Cerebellar cortex (tissue), 1 donor: ENCODE data around the gene PUS1.

Experiments used
- DNase-seq: peaks from one replicate; pipeline ENCODE4 v3.0.0-alpha.2; 2015; ENCODE audit warnings: low spot score

PUS1 gene

GRCh38 chr12:131902332-131903241 lies 26.5 kb upstream of the PUS1 start:
- DNase-seq = no peak

GRCh38 chr12:131903270-131904255 lies 25.5 kb upstream of the PUS1 start:
- DNase-seq = no peak

GRCh38 chr12:131904346-131904745 lies 24.7 kb upstream of the PUS1 start:
- DNase-seq = no peak

- no peak for DNase-seq
These were observed 23.9 kb upstream of the PUS1 start for GRCh38 chr12:131905081-131905629.

- peak; percentile 69 for DNase-seq
These were observed 23.4 kb upstream of the PUS1 start for GRCh38 chr12:131905630-131906091.

- no peak for DNase-seq
These were observed 21.5 kb upstream of the PUS1 start for GRCh38 chr12:131907379-131908091.

- DNase-seq = no peak
These were observed 20.7 kb upstream of the PUS1 start for GRCh38 chr12:131908092-131909080.

DNA sequence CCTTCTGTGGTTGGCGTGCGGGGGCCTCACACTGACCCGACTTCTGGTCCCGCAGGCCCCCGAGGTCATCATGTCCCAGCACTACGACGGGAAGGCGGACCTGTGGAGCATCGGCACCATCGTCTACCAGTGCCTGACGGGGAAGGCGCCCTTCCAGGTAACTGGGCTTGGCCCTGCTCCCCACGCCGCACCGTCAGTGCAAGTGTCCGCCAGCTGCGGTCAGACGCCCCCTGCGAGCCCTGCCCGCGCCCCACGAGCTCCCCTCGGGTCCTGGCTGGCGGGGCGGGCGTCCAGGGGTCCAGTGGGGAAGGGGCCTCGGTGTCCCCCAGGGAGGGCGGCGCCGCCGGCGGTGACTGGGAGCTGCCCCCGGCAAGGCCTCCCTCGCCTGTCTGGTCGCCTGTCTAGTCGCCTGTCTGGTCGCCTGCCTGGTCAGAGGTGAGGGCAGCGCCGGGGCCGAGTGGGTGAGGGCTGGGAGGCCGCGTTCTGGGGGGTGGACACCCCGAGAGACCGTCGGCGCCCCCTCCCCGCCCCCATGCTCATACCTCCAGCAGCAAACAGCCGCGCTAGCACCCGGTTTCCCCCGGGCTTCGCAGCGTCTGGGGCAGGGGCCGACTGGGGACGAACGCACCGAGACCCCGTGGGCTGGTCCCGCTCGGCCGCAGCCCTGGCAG lies 19.9 kb upstream of the PUS1 start:
- no peak for DNase-seq

DNA sequence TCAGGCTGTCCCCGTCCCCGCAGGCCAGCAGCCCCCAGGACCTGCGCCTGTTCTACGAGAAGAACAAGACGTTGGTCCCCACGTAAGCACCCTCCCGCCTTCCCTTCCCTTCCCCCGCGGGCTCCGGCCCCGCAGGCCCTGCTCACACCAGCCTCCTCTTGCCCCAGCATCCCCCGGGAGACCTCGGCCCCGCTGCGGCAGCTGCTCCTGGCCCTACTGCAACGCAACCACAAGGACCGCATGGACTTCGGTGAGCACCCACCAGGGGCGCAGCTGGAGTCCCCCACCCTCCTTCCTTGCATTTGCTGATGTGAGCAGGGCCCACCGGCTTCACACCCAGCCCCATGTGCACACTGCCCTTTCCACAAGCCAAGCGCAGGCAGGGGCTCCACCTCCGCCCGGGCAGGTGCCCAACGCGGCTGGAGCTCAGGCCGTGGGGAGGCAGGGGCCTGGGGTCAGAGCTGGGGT lies 19.3 kb upstream of the PUS1 start:
- no peak for DNase-seq

GRCh38 chr12:131910302-131911027 lies 18.6 kb upstream of the PUS1 start:
- no peak for DNase-seq

- DNase-seq = no peak
These were observed 17.9 kb upstream of the PUS1 start for GRCh38 chr12:131911028-131911650.

- DNase-seq = no peak
These were observed 17.1 kb upstream of the PUS1 start for GRCh38 chr12:131911851-131912477.

GRCh38 chr12:131912518-131913274 lies 16.4 kb upstream of the PUS1 start:
- DNase-seq = peak; percentile 62

DNA sequence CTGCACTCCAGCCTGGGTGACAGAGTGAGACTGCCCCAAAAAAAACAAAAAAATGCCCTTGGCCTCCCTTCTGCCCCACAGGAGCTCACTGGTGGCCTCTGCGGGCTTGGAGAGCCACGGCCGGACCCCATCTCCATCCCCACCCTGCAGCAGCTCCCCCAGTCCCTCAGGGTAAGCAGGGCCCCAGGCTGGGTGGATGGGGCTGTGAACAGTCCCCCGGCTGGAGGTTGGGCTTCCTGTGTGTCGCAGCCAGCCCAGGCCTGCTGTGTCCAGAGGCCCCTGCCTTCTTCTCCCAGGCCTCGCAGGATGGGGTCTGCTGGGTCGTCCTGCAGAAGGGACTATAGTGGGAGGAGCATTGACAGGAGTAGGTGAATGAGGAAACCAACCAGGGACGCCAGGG lies 15.4 kb upstream of the PUS1 start:
- no peak for DNase-seq

GRCh38 chr12:131914179-131914702 lies 14.8 kb upstream of the PUS1 start:
- no peak for DNase-seq

DNA sequence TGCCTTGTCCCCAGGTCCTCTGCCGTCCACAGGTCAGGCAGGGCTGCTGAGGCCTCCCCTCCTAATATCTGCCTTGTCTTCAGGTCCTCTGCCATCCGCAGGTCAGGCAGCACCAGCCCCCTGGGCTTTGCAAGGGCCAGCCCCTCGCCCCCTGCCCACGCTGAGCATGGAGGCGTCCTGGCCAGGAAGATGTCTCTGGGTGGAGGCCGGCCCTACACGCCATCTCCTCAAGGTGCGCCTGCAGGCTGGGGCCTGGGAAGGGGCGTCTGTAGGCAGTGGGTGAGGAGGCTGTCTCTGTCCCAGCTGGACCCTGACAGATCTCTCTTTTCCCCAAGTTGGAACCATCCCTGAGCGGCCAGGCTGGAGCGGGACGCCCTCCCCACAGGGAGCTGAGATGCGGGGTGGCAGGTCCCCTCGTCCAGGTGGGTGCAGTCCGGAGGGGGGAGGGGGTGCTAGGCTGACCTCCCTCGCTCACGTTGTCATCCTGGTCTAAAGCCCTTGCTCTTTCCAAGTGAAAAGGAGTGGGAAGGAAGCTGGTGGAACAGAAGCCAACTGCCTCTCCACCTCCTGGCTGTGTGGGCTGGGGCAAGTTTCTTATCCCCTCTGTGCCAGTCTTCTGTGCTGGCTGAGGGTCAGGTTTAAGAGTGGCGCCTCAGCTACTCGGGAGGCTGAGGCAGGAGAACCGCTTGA lies 13.9 kb upstream of the PUS1 start:
- no peak for DNase-seq
